Thyroid gland (tissue), 4 donors: ENCODE results near the gene ARMC3. TPM values are rescaled to one million over a fixed set of nuclear protein-coding genes. Genes with fewer than 3 reads are reported as not detected.

Source experiments
- DNase-seq, 2 donors: peaks; one replicate each; pipeline ENCODE4 v3.0.0-alpha.2; 2019
- H3K27ac ChIP-seq, 3 donors: fragments of 200-600 bp; sonication (generic); 1 replicate in 2 of 3; 2 replicates in 1 of 3; pipeline ENCODE4 v1.5.1; 2016 to 2019; ENCODE audit warnings: mild to moderate bottlenecking in 1 of 3, moderate library complexity in 1 of 3
- H3K27me3 ChIP-seq: fragments of 200-600 bp; sonication (generic); one replicate; pipeline ENCODE4 v1.5.1; 2019
- H3K36me3 ChIP-seq, 2 donors: fragments of 200-600 bp; sonication (generic); one replicate each; pipeline ENCODE4 v1.5.1; 2016 to 2019
- H3K4me1 ChIP-seq, 2 donors: fragments of 200-600 bp; sonication (generic); one replicate each; pipeline ENCODE4 v1.5.1; 2017 to 2019
- H3K4me3 ChIP-seq, 3 donors: fragments of 200-600 bp; sonication (generic); replicated peaks in 1 of 3; 1 replicate in 2 of 3; 2 replicates in 1 of 3; pipeline ENCODE4 v1.5.1; 2016; ENCODE audit warnings: mild to moderate bottlenecking in 1 of 3
- H3K9me3 ChIP-seq: fragments of 200-600 bp; sonication (generic); one replicate; pipeline ENCODE4 v1.5.1; 2017
- CTCF ChIP-seq, 6 experiments: fragments of 200-600 bp in 3 of 6; fragments of 450-650 bp in 3 of 6; sonication (generic) in 3 of 6; IDR thresholded peaks; one replicate each; pipeline ENCODE4 v1.5.1; 2016 to 2019; ENCODE audit warnings: antibody characterized with exemption in 6 of 6, mild to moderate bottlenecking in 2 of 6, inconsistent platforms in 1 of 6, moderate library complexity in 1 of 6
- POLR2A ChIP-seq, 2 donors: fragments of 450-650 bp; IDR thresholded peaks; one replicate each; pipeline ENCODE4 v1.6.1; 2017; ENCODE audit warnings: antibody characterized with exemption in 2 of 2, mild to moderate bottlenecking in 2 of 2, moderate library complexity in 1 of 2
- WGBS, 2 donors: methylation state at CpG; one replicate each; pipeline ENCODE4 v1.1.5; 2017; 5-methylcytosine and 5-hydroxymethylcytosine counted together
- intact Hi-C: fragments of 100-400 bp; cut with DNase I; formaldehyde crosslinking; loops from one replicate; pipeline ENCODE4 v1.15.1; 2023
- total RNA-seq, 4 donors: library from RNA; depleted of rRNA; stranded (reverse); fragments of >200 nt; gene quantifications; one replicate each; pipeline ENCODE4 v1.2.3, GENCODE V29; 2016

ARMC3 gene
- total RNA-seq, 4 donors from 2014 or later: 0.13 to 0.73 (median 0.51) TPM

GRCh38 chr10:23016636-23017035 lies 88.8 kb downstream of the ARMC3 start:
- Histone ChIP-seq H3K27me3 (no peaks in the 10 kb centered on the region), H3K4me1 (no peaks in the 10 kb centered on the region), H3K27ac (no peak overlapping the region), H3K4me3 (no peak overlapping the region), H3K36me3 (no peaks in the 10 kb centered on the region), H3K9me3 (no peaks in the 10 kb centered on the region)
- intact Hi-C loops: no loop called here
- DNase-seq: no peak
- 72 to 76% methylated on average over 3 of the region's 3 CpGs for WGBS, 2 donors
- no peak for TF ChIP-seq CTCF (IDR thresholded peaks at IDR 0.05)
- no peak for TF ChIP-seq POLR2A (IDR thresholded peaks at IDR 0.05)

DNA sequence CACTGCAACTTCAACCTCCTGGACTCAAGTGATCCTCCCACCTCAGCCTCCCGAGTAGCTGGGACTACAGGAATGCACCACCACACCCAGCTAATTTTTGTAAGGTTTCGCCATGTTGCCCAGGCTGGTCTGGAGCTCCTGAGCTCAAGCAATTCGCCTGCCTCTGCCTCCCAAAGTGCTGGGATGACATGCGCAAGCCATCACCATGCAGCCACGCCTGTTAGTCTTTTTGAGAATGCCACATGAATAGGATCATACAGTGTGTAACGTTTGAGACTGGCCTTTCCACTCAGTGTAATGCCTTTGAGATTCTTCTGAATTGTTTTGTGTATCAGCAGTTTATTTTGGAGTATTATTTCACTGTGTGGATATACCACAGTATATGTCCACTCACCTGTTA lies 91.8 kb downstream of the ARMC3 start:
- intact Hi-C loops: no loop called here
- TF ChIP-seq POLR2A (IDR thresholded peaks at IDR 0.05) (no peak), CTCF (IDR thresholded peaks at IDR 0.05) (no peak)
- no peaks in the 10 kb centered on the region for H3K9me3 ChIP-seq
- no peak for DNase-seq
- WGBS, 2 donors: 82% methylated on average over 6 of the region's 6 CpGs
- H3K27ac ChIP-seq: no peak overlapping the region
- no peaks in the 10 kb centered on the region for H3K27me3 ChIP-seq
- no peak overlapping the region for H3K4me3 ChIP-seq
- no peaks in the 10 kb centered on the region for H3K36me3 ChIP-seq
- H3K4me1 ChIP-seq: no peaks in the 10 kb centered on the region

GRCh38 chr10:23021430-23021829 lies 93.6 kb downstream of the ARMC3 start:
- 90 to 91% methylated on average over 2 of the region's 2 CpGs for WGBS, 2 donors
- H3K27me3 ChIP-seq: no peaks in the 10 kb centered on the region
- H3K36me3 ChIP-seq: no peaks in the 10 kb centered on the region
- no peak for DNase-seq
- H3K9me3 ChIP-seq: no peaks in the 10 kb centered on the region
- H3K4me1 ChIP-seq: no peaks in the 10 kb centered on the region
- no peak overlapping the region for H3K4me3 ChIP-seq
- H3K27ac ChIP-seq: no peak overlapping the region
- intact Hi-C loops: no loop called here
- TF ChIP-seq CTCF (IDR thresholded peaks at IDR 0.05) (no peak), POLR2A (IDR thresholded peaks at IDR 0.05) (no peak)

GRCh38 chr10:23024002-23024401 lies 96.1 kb downstream of the ARMC3 start:
- Histone ChIP-seq H3K27me3 (no peaks in the 10 kb centered on the region), H3K9me3 (no peaks in the 10 kb centered on the region), H3K4me1 (no peaks in the 10 kb centered on the region), H3K4me3 (no peak overlapping the region), H3K27ac (no peak overlapping the region), H3K36me3 (no peaks in the 10 kb centered on the region)
- TF ChIP-seq POLR2A (IDR thresholded peaks at IDR 0.05): no peak
- TF ChIP-seq CTCF (IDR thresholded peaks at IDR 0.05): no peak
- WGBS, 2 donors: 68 to 78% methylated on average over 2 of the region's 2 CpGs
- intact Hi-C loops: no loop called here
- DNase-seq: no peak

DNA sequence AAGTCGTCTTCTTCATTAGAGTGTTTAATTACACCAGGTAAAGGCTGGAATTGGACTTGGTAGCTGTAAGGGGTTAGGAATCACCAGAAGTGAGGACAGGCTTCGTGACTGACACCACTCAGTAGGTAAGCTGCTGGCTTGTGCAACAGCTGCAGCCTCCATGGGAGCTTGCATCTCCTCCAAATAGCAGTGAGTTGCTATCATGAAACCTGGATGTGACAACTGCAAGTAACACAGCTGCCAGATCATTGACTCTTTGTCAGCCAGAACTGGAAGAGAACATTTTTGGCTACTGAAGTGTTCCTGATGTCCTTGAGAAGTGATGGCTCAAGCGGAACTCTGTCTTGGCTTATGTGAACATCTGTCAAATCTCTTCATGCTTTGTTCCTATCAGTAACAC lies 103.5 kb downstream of the ARMC3 start:
- no peak for TF ChIP-seq POLR2A (IDR thresholded peaks at IDR 0.05)
- no peak for TF ChIP-seq CTCF (IDR thresholded peaks at IDR 0.05)
- Histone ChIP-seq H3K4me1 (no peaks in the 10 kb centered on the region), H3K4me3 (no peak overlapping the region), H3K9me3 (no peaks in the 10 kb centered on the region), H3K36me3 (no peaks in the 10 kb centered on the region), H3K27me3 (no peaks in the 10 kb centered on the region), H3K27ac (no peak overlapping the region)
- intact Hi-C loops: no loop called here
- 58 to 87% methylated on average over 3 of the region's 3 CpGs for WGBS, 2 donors
- DNase-seq: no peak
